GM12875 (cell line): ENCODE measurements around the gene ZNF8.

Experiments used
- H3K4me3 ChIP-seq: one replicate; pipeline ENCODE4 v1.5.1; 2011; ENCODE audit warnings: low read depth, low read length, control low read depth
- TF ChIP-seq, protein P1 (sequence below): IDR thresholded peaks from 2 replicates; pipeline ENCODE4 v1.5.1; 2011; ENCODE audit warnings: low read depth, mild to moderate bottlenecking, control low read depth, inconsistent platforms, low read length, moderate library complexity, borderline replicate concordance; ENCODE audit not compliant: insufficient read depth

The ZNF8 gene

GRCh38 chr19:58350001-58350861 lies 71.5 kb downstream of the ZNF8 start:
- no peak overlapping the region for H3K4me3 ChIP-seq
- TF ChIP-seq, protein P1, sequence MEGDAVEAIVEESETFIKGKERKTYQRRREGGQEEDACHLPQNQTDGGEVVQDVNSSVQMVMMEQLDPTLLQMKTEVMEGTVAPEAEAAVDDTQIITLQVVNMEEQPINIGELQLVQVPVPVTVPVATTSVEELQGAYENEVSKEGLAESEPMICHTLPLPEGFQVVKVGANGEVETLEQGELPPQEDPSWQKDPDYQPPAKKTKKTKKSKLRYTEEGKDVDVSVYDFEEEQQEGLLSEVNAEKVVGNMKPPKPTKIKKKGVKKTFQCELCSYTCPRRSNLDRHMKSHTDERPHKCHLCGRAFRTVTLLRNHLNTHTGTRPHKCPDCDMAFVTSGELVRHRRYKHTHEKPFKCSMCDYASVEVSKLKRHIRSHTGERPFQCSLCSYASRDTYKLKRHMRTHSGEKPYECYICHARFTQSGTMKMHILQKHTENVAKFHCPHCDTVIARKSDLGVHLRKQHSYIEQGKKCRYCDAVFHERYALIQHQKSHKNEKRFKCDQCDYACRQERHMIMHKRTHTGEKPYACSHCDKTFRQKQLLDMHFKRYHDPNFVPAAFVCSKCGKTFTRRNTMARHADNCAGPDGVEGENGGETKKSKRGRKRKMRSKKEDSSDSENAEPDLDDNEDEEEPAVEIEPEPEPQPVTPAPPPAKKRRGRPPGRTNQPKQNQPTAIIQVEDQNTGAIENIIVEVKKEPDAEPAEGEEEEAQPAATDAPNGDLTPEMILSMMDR = no peak

DNA sequence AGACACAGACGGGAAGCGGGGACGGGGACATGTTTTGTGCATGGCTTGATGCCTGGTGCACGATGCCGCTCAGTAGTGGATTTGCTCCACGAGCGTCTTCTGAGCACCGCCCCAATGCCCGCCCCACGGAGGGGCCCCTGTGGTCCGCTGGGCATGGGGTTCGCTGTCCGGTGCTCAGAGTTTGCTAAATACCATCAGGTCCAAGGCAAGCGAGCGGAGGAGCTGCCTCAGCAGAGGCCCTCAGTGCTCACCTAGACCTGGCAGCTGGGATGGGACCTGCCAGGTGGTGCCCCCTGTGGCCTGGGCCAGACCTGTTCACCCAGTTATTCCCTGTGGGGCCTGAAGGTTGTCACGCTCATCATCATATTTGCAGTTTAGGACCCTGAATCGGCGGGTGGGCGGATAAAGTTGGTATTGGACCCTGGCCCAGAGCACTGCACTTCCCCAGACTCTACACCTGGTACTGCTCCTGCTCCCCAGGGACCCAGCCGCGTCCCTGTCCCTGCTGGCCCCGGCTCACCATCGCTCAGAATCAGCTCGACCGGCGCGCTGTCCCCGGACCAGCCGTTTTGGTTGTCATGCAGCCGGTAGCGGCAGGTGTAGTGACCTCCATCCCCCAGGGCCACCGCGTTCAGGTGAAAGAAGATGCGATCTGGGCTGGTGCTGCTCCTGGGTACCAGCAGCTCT lies 72.3 kb downstream of the ZNF8 start:
- TF ChIP-seq, protein P1 = no peak
- H3K4me3 ChIP-seq = no peak overlapping the region

DNA sequence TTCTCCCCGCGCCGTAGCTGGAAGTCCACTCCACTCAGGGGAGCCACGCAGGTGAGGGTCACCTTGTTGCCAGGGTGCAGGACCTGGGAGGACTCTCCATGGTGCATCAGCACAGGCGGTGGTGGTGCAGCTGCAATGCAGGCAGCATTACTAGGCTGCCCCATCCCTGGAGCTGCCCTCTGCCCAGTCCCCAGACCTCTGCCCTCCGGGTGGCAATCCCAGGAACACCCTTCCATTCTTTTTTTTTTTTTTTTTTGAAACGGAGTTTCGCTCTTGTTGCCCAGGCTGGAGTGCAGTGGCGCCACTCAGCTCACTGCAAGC lies 72.8 kb downstream of the ZNF8 start:
- TF ChIP-seq, protein P1 = no peak

DNA sequence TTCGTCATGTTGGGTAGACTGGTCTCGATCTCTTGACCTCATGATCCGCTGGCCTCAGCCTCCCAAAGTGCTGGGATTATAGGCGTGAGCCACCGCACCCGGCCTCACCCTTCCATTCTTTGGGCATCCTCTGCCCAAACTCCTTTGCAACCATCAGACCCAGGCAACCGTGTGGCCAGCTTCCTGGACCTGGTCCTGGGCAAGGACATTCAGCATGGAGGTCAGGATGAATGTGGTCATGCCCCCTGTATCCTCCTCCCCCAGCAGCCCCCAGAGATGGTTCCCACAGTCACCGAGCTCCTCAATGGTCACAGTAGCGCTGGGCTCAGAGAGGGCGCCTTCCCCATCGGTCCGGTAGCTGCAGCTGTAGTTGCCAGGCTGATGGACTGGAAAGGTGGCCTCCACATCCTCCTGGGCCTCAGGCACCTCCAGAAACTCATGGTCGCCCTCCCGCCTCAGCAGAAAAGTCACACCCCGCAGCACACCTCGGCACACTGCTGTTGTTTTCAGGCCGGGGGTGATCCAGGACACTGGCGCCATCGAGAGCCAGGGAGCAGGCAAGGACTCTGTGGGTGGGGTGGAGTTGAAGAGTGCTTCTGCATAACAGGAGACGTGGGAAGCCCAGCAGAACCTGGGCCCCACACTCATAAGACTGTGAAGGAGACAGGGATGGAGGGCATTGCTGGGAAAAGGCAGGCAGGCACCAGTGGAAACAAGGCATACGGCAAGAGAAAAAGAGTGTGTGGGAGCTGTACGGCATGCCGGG lies 73.4 kb downstream of the ZNF8 start:
- TF ChIP-seq, protein P1 = no peak
- no peak overlapping the region for H3K4me3 ChIP-seq

More for the DNA sequence above, 72.8 kb downstream of the ZNF8 start:
- H3K4me3 ChIP-seq = no peak overlapping the region
